Measurements from ENCODE around the gene CYB561D2.

The CYB561D2 gene

GRCh38 chr3:50337175-50337861 is 13.3 kb upstream of the CYB561D2 start:
- CTCF ChIA-PET: interaction anchor here (0.6 to 1.6 kb wide), 10 partner anchors 9 to 392 kb away, joined by 3 to 10 read pairs (median 3); partner anchors contain the start of genes CYB561D2, NPRL2 and TUSC2
- peak; percentile 98 for DNase-seq (ENCODE audit: extremely low spot score)
- POLR2A ChIA-PET: interaction anchor here (0.6 to 3.9 kb wide), 57 partner anchors 9 to 275 kb away, joined by 3 to 119 read pairs (median 4); partner anchors contain the start of genes CISH, CYB561D2, GNAI2 and HEMK1
- no peak for TF ChIP-seq ELF4 (IDR thresholded peaks at IDR 0.05)
- no peak for TF ChIP-seq HDGF (IDR thresholded peaks at IDR 0.05; ENCODE audit: borderline replicate concordance)
- TF ChIP-seq FOXK2 (IDR thresholded peaks at IDR 0.05): no peak
- TF ChIP-seq L3MBTL2 (conservative IDR thresholded peaks at IDR 0.05): peak; percentile 70
- no peak for TF ChIP-seq ZNF384 (IDR thresholded peaks at IDR 0.05)
- TF ChIP-seq ARNT (IDR thresholded peaks at IDR 0.05): no peak
- TF ChIP-seq CTBP1 (IDR thresholded peaks at IDR 0.05; ENCODE audit: borderline replicate concordance): peak; percentile 38; the same call in 1 of the 2 replicates
- TF ChIP-seq TARDBP (IDR thresholded peaks at IDR 0.05): no peak
- no peak for TF ChIP-seq FOXA1 (IDR thresholded peaks at IDR 0.05)
- TF ChIP-seq SUZ12 (IDR thresholded peaks at IDR 0.05): no peak
- no peak for TF ChIP-seq PKNOX1 (IDR thresholded peaks at IDR 0.05)
- TF ChIP-seq NFRKB (IDR thresholded peaks at IDR 0.05): no peak
- TF ChIP-seq BHLHE40 (IDR thresholded peaks at IDR 0.05; ENCODE audit: borderline replicate concordance): no peak
- no peak for TF ChIP-seq LEF1 (IDR thresholded peaks at IDR 0.05; ENCODE audit: borderline replicate concordance)
- TF ChIP-seq FOXM1 (IDR thresholded peaks at IDR 0.05; ENCODE audit: borderline replicate concordance): no peak

GRCh38 chr3:50338965-50339364 is 11.7 kb upstream of the CYB561D2 start:
- no peak for DNase-seq (ENCODE audit: extremely low spot score)
- CTCF ChIA-PET: interaction anchor here (0.5 to 0.6 kb wide), 2 partner anchors 80 to 488 kb away, joined by 3 read pairs; no protein-coding TSS in a partner anchor
- no peak for TF ChIP-seq SP1 (IDR thresholded peaks at IDR 0.05)
- no peak for TF ChIP-seq L3MBTL2 (conservative IDR thresholded peaks at IDR 0.05)
- no peak for TF ChIP-seq SUZ12 (IDR thresholded peaks at IDR 0.05)
- TF ChIP-seq NFRKB (IDR thresholded peaks at IDR 0.05): no peak
- no peak for TF ChIP-seq CTBP1 (IDR thresholded peaks at IDR 0.05; ENCODE audit: borderline replicate concordance)
- POLR2A ChIA-PET: interaction anchor here (3.9 kb wide), 2 partner anchors 11 to 12 kb away, joined by 88 to 119 read pairs; partner anchors contain the start of genes CYB561D2, NPRL2 and TUSC2

- no peak for TF ChIP-seq ELF4 (IDR thresholded peaks at IDR 0.05)
- TF ChIP-seq ZNF384 (IDR thresholded peaks at IDR 0.05): no peak
- no peak for TF ChIP-seq LEF1 (IDR thresholded peaks at IDR 0.05; ENCODE audit: borderline replicate concordance)
- no peak for TF ChIP-seq ARNT (IDR thresholded peaks at IDR 0.05)
- TF ChIP-seq FOXA1 (IDR thresholded peaks at IDR 0.05): no peak
- no peak for TF ChIP-seq SUZ12 (IDR thresholded peaks at IDR 0.05)
- no peak for TF ChIP-seq PKNOX1 (IDR thresholded peaks at IDR 0.05)
- TF ChIP-seq FOXK2 (IDR thresholded peaks at IDR 0.05): no peak
- no peak for TF ChIP-seq HDGF (IDR thresholded peaks at IDR 0.05; ENCODE audit: borderline replicate concordance)
- TF ChIP-seq FOXM1 (IDR thresholded peaks at IDR 0.05; ENCODE audit: borderline replicate concordance): no peak
- TF ChIP-seq SP1 (IDR thresholded peaks at IDR 0.05): no peak
- no peak for TF ChIP-seq CTBP1 (IDR thresholded peaks at IDR 0.05; ENCODE audit: borderline replicate concordance)
- no peak for TF ChIP-seq BHLHE40 (IDR thresholded peaks at IDR 0.05; ENCODE audit: borderline replicate concordance)
- TF ChIP-seq L3MBTL2 (conservative IDR thresholded peaks at IDR 0.05): no peak
- no peak for TF ChIP-seq TARDBP (IDR thresholded peaks at IDR 0.05)
- TF ChIP-seq NFRKB (IDR thresholded peaks at IDR 0.05): no peak
- DNase-seq (ENCODE audit: extremely low spot score): no peak
- CTCF ChIA-PET: interaction anchor here (0.6 kb wide), 1 partner anchor 79 kb away, joined by 3 read pairs; no protein-coding TSS in a partner anchor
- POLR2A ChIA-PET: interaction anchor here (3.9 kb wide), 1 partner anchor 11 kb away, joined by 119 read pairs; the partner anchor contains the start of genes CYB561D2 and NPRL2
Observed at GRCh38 chr3:50339485-50340146, 11.0 kb upstream of the CYB561D2 start.

- CTCF ChIA-PET: no interaction called here
- no peak for DNase-seq (ENCODE audit: extremely low spot score)
- POLR2A ChIA-PET: no interaction called here
- TF ChIP-seq ZNF384 (IDR thresholded peaks at IDR 0.05): no peak
- no peak for TF ChIP-seq NFRKB (IDR thresholded peaks at IDR 0.05)
- TF ChIP-seq TARDBP (IDR thresholded peaks at IDR 0.05): no peak
- no peak for TF ChIP-seq LEF1 (IDR thresholded peaks at IDR 0.05; ENCODE audit: borderline replicate concordance)
- TF ChIP-seq SP1 (IDR thresholded peaks at IDR 0.05): no peak
Observed at GRCh38 chr3:50340147-50340447, 10.6 kb upstream of the CYB561D2 start.

GRCh38 chr3:50340448-50341329 is 10.0 kb upstream of the CYB561D2 start, which contains the start of gene RASSF1:
Gene RASSF1 (minus strand): TSS chr3:50340836. CDS start chr3:50340805, 31 bp downstream.
- no peak for TF ChIP-seq FOXM1 (IDR thresholded peaks at IDR 0.05; ENCODE audit: borderline replicate concordance)
- no peak for TF ChIP-seq CTBP1 (IDR thresholded peaks at IDR 0.05; ENCODE audit: borderline replicate concordance)
- no peak for TF ChIP-seq ARNT (IDR thresholded peaks at IDR 0.05)
- no peak for TF ChIP-seq L3MBTL2 (conservative IDR thresholded peaks at IDR 0.05)
- no peak for TF ChIP-seq NFRKB (IDR thresholded peaks at IDR 0.05)
- no peak for DNase-seq (ENCODE audit: extremely low spot score)
- ChIA-PET POLR2A (no interaction called here), CTCF (no interaction called here)

GRCh38 chr3:50341537-50341936 is 9.1 kb upstream of the CYB561D2 start:
- CTCF ChIA-PET: no interaction called here
- TF ChIP-seq SUZ12 (IDR thresholded peaks at IDR 0.05) (no peak), TARDBP (IDR thresholded peaks at IDR 0.05) (no peak), NFRKB (IDR thresholded peaks at IDR 0.05) (no peak), L3MBTL2 (conservative IDR thresholded peaks at IDR 0.05) (no peak), FOXA1 (IDR thresholded peaks at IDR 0.05) (no peak), PKNOX1 (IDR thresholded peaks at IDR 0.05) (no peak), ZNF384 (IDR thresholded peaks at IDR 0.05) (no peak), CTBP1 (IDR thresholded peaks at IDR 0.05; ENCODE audit: borderline replicate concordance) (no peak), HDGF (IDR thresholded peaks at IDR 0.05; ENCODE audit: borderline replicate concordance) (no peak), BHLHE40 (IDR thresholded peaks at IDR 0.05; ENCODE audit: borderline replicate concordance) (no peak), ELF4 (IDR thresholded peaks at IDR 0.05) (no peak), FOXM1 (IDR thresholded peaks at IDR 0.05; ENCODE audit: borderline replicate concordance) (no peak), FOXK2 (IDR thresholded peaks at IDR 0.05) (no peak), ARNT (IDR thresholded peaks at IDR 0.05) (no peak), LEF1 (IDR thresholded peaks at IDR 0.05; ENCODE audit: borderline replicate concordance) (no peak), SP1 (IDR thresholded peaks at IDR 0.05) (no peak)
- DNase-seq (ENCODE audit: extremely low spot score): no peak
- POLR2A ChIA-PET: interaction anchor here (1.0 kb wide), 1 partner anchor 14 kb away, joined by 5 read pairs; no protein-coding TSS in a partner anchor

Measured in HEK293T (cell line).